ENCODE data around the gene TARBP2.

The TARBP2 gene

GRCh38 chr12:53513712-53514410 is 12.8 kb downstream of the TARBP2 start:
- 92 to 93% methylated on average over 6 of the region's 6 CpGs for WGBS, 2 experiments

DNA sequence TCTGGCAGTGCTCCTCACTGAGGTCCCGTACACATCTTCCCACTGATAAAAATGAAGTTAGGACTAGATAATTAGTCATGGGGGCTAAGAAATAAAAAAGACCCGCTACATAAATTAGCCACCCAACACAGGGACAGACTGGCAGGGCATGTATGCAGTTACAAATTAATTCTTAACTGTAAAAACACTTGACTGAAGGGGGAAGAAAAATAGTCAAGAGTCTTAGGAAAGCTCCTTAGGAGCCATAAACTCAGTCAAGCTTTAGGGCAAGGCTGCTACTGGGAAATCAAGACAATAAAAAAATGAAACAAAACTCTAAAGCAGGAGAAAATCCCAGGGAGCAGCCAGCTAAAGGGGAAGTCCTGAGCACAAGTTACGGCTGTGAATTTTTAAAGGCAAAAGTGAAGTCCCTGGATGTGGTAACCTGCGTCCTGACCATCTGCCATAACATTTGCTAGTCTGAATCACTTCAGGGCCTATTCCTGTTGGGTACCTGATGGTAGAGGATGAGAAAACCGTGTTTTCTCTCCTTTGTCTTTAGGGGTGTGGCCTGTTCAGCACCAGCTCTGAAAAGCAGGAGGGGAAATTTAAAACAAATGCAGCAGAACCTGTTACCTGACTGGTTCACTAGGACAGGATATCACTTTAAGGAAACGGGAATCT is 13.7 kb downstream of the TARBP2 start:
- WGBS, 2 experiments, result 92 to 98% methylated on average over 5 of the region's 6 CpGs
- Histone ChIP-seq H3K27ac (ENCODE audit: insufficient read depth, low read depth, low read length, poor library complexity, severe bottlenecking) (no peak overlapping the region), H3K9me3 (ENCODE audit: control insufficient read depth, low read length) (no peaks in the 10 kb centered on the region), H3K4me3 (ENCODE audit: insufficient read depth, low read depth, low read length) (no peak overlapping the region), H3K36me3 (ENCODE audit: control insufficient read depth, insufficient read depth, low read length) (peaks cover 27% of the 10 kb centered on the region), H3K27me3 (ENCODE audit: control insufficient read depth, insufficient read depth, low read length, poor library complexity, severe bottlenecking) (no peaks in the 10 kb centered on the region), H3K4me1 (ENCODE audit: control insufficient read depth, insufficient read depth, low read length) (no peaks in the 10 kb centered on the region)

More at GRCh38 chr12:53513712-53514410, 12.8 kb downstream of the TARBP2 start:
- H3K4me1 ChIP-seq (ENCODE audit: control insufficient read depth, insufficient read depth, low read length), result no peaks in the 10 kb centered on the region
- H3K36me3 ChIP-seq (ENCODE audit: control insufficient read depth, insufficient read depth, low read length), result peaks cover 27% of the 10 kb centered on the region
- H3K4me3 ChIP-seq (ENCODE audit: insufficient read depth, low read depth, low read length), result no peak overlapping the region
- no peaks in the 10 kb centered on the region for H3K27me3 ChIP-seq (ENCODE audit: control insufficient read depth, insufficient read depth, low read length, poor library complexity, severe bottlenecking)
- no peak overlapping the region for H3K27ac ChIP-seq (ENCODE audit: insufficient read depth, low read depth, low read length, poor library complexity, severe bottlenecking)
- no peaks in the 10 kb centered on the region for H3K9me3 ChIP-seq (ENCODE audit: control insufficient read depth, low read length)

- peaks cover 28% of the 10 kb centered on the region for H3K36me3 ChIP-seq (ENCODE audit: control insufficient read depth, insufficient read depth, low read length)
- no peak overlapping the region for H3K4me3 ChIP-seq (ENCODE audit: insufficient read depth, low read depth, low read length)
- WGBS, 2 experiments, result 90 to 98% methylated on average over 2 of the region's 2 CpGs
Observed at GRCh38 chr12:53515291-53515680, 14.2 kb downstream of the TARBP2 start.

DNA sequence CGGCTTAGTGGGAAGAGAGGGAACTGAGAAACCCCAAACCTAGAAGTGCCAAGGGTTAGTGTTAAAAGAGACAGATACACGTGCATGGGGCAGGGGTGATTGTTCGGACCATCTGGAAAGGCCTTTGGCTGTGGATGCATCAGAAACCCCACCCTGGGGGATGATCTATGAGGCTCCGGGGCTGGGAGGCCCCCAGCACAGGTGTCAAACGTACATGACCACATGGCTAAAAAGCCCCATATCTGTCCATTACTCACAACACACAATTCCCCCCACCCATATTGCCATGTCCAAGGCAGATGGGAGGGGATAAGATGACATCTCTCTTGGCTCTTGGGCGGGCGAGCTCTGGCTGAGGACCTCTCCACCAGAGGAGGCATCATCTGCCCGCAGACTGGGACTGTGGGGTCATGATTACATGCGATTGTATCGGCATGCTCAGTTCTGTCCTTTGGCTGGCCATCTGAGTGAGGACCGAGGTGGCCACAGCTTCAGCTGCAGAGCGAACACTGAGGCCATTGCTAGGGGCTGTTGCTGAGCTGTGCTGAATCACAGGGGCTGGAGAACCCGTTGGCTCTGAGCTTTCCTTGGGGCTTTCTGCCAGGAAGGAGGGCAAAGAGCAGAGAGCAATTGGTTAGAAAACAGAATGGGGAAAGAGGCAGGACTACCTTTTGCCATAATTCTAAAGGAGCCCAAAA is 15.8 kb downstream of the TARBP2 start:
- no peaks in the 10 kb centered on the region for H3K27me3 ChIP-seq (ENCODE audit: control insufficient read depth, insufficient read depth, low read length, poor library complexity, severe bottlenecking)
- H3K4me1 ChIP-seq (ENCODE audit: control insufficient read depth, insufficient read depth, low read length), result no peaks in the 10 kb centered on the region
- H3K36me3 ChIP-seq (ENCODE audit: control insufficient read depth, insufficient read depth, low read length), result peaks cover 36% of the 10 kb centered on the region
- H3K9me3 ChIP-seq (ENCODE audit: control insufficient read depth, low read length), result no peaks in the 10 kb centered on the region
- 90 to 92% methylated on average over 13 of the region's 13 CpGs for WGBS, 2 experiments
- H3K4me3 ChIP-seq (ENCODE audit: insufficient read depth, low read depth, low read length), result no peak overlapping the region
- no peak overlapping the region for H3K27ac ChIP-seq (ENCODE audit: insufficient read depth, low read depth, low read length, poor library complexity, severe bottlenecking)

More at GRCh38 chr12:53515291-53515680, 14.2 kb downstream of the TARBP2 start:
- Histone ChIP-seq H3K9me3 (ENCODE audit: control insufficient read depth, low read length) (no peaks in the 10 kb centered on the region), H3K27ac (ENCODE audit: insufficient read depth, low read depth, low read length, poor library complexity, severe bottlenecking) (no peak overlapping the region), H3K27me3 (ENCODE audit: control insufficient read depth, insufficient read depth, low read length, poor library complexity, severe bottlenecking) (no peaks in the 10 kb centered on the region), H3K4me1 (ENCODE audit: control insufficient read depth, insufficient read depth, low read length) (no peaks in the 10 kb centered on the region)

DNA sequence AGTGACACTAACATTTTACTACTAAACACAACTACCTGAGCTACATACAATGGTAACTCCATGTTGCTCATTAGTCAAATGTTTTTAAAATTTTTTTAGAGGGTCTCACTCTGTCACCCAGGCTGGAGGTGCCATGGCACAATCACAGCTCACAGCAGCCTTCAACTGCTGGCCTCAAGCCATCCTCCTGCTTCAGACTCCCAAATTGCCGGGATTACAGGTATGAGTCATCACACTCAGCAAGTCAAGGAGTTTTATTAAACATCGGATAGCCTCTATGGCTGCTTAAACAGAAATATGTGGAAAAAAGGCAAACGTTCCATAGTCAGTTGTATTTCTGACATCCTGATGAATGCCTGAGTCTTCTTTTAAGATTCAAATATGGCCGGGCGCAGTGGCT is 17.3 kb downstream of the TARBP2 start:
- WGBS, 2 experiments, result 93% methylated on average over 5 of the region's 5 CpGs
- Histone ChIP-seq H3K27ac (ENCODE audit: insufficient read depth, low read depth, low read length, poor library complexity, severe bottlenecking) (no peak overlapping the region), H3K9me3 (ENCODE audit: control insufficient read depth, low read length) (no peaks in the 10 kb centered on the region), H3K4me1 (ENCODE audit: control insufficient read depth, insufficient read depth, low read length) (no peaks in the 10 kb centered on the region), H3K36me3 (ENCODE audit: control insufficient read depth, insufficient read depth, low read length) (peaks cover 43% of the 10 kb centered on the region), H3K4me3 (ENCODE audit: insufficient read depth, low read depth, low read length) (no peak overlapping the region), H3K27me3 (ENCODE audit: control insufficient read depth, insufficient read depth, low read length, poor library complexity, severe bottlenecking) (no peaks in the 10 kb centered on the region)

DNA sequence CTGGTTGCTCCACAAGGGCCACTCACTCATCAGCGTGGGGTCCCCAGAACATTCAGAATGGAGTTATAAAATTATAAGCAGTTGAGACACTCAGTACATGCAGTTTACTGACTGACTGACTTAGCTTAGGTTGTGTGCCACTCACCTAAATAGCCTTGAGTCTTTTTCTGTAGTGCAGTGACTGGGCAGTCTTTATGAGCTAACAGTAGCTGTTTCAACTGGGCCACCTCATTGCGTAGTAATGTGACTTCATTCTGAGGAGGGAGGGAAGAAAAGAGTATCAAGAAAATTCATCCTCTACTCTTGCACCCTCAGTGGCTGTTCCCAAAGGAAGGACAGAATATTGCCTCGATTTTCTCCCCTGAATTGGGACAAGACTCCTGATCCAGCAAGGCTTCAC is 22.0 kb downstream of the TARBP2 start:
- Histone ChIP-seq H3K4me1 (ENCODE audit: control insufficient read depth, insufficient read depth, low read length) (no peaks in the 10 kb centered on the region), H3K27me3 (ENCODE audit: control insufficient read depth, insufficient read depth, low read length, poor library complexity, severe bottlenecking) (no peaks in the 10 kb centered on the region), H3K9me3 (ENCODE audit: control insufficient read depth, low read length) (no peaks in the 10 kb centered on the region), H3K27ac (ENCODE audit: insufficient read depth, low read depth, low read length, poor library complexity, severe bottlenecking) (no peak overlapping the region), H3K4me3 (ENCODE audit: insufficient read depth, low read depth, low read length) (no peak overlapping the region), H3K36me3 (ENCODE audit: control insufficient read depth, insufficient read depth, low read length) (peaks cover 30% of the 10 kb centered on the region)
- WGBS, 2 experiments, result 84 to 93% methylated on average over 3 of the region's 3 CpGs

DNA sequence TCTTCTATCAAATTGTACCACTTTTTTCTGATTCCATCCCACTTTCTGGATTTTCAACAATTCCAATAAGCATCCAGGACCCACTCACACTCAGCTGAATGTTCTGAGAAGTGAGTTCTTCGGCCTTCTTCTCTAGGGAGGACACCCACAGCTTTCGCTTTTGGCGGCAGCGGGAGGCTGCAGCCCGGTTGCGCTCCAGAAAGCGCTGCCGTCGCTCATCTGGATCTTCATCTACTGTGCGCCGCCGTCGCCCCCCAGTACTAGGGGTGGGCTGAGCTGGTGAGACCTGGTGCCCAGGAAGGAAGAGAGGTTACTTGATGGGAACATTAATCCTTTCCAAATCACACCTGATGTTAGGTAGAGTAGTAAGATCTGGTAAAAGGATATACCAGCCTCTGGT is 23.4 kb downstream of the TARBP2 start:
- Histone ChIP-seq H3K27ac (ENCODE audit: insufficient read depth, low read depth, low read length, poor library complexity, severe bottlenecking) (no peak overlapping the region), H3K27me3 (ENCODE audit: control insufficient read depth, insufficient read depth, low read length, poor library complexity, severe bottlenecking) (no peaks in the 10 kb centered on the region), H3K4me3 (ENCODE audit: insufficient read depth, low read depth, low read length) (no peak overlapping the region), H3K36me3 (ENCODE audit: control insufficient read depth, insufficient read depth, low read length) (peaks cover 30% of the 10 kb centered on the region), H3K9me3 (ENCODE audit: control insufficient read depth, low read length) (no peaks in the 10 kb centered on the region), H3K4me1 (ENCODE audit: control insufficient read depth, insufficient read depth, low read length) (no peaks in the 10 kb centered on the region)
- 96% methylated on average over 13 of the region's 13 CpGs for WGBS, 2 experiments

DNA sequence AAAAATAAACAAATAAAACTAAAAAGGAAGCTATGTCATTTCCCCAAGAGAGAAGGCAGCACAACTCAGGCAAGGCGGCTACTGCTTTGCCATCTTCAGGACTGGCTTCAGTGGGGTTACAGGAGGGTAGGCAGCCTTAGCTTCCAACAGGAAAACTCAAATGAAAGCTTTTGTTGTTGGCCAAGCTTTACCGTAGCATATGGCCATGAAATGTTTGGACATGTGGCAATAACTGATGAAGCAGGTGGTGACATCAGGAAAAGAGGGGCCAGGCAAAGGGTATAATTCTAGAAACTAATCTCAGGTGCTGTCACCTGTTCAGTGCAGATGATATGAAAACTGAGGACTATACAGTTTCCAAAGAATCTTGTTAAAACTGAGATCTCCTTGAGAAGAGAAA is 29.0 kb downstream of the TARBP2 start:
- Histone ChIP-seq H3K9me3 (ENCODE audit: control insufficient read depth, low read length) (no peaks in the 10 kb centered on the region), H3K4me3 (ENCODE audit: insufficient read depth, low read depth, low read length) (no peak overlapping the region), H3K36me3 (ENCODE audit: control insufficient read depth, insufficient read depth, low read length) (peaks cover 24% of the 10 kb centered on the region), H3K27me3 (ENCODE audit: control insufficient read depth, insufficient read depth, low read length, poor library complexity, severe bottlenecking) (no peaks in the 10 kb centered on the region), H3K27ac (ENCODE audit: insufficient read depth, low read depth, low read length, poor library complexity, severe bottlenecking) (no peak overlapping the region), H3K4me1 (ENCODE audit: control insufficient read depth, insufficient read depth, low read length) (no peaks in the 10 kb centered on the region)
- 94 to 96% methylated on average over 2 of the region's 2 CpGs for WGBS, 2 experiments

DNA sequence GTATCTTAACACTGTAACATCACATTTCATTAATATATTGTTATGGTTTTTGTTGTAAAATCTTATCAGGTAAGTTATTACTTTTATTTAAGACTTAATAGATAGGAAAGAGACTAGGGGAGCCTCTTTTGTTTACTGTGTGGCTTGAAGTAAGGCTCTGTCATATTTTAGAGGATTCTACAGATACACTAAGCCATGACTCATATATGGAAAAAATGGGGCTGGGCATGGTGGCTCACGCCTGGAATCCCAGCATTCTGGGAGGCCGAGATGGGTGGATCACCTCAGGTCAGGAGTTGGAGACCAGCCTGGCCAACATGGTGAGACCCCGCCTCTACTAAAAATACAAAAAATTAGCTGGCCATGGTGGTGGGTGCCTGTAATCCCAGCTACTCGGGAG is 29.8 kb downstream of the TARBP2 start:
- H3K36me3 ChIP-seq (ENCODE audit: control insufficient read depth, insufficient read depth, low read length), result peaks cover 28% of the 10 kb centered on the region
- no peaks in the 10 kb centered on the region for H3K9me3 ChIP-seq (ENCODE audit: control insufficient read depth, low read length)
- WGBS, 2 experiments, result 91 to 94% methylated on average over 4 of the region's 4 CpGs
- H3K27me3 ChIP-seq (ENCODE audit: control insufficient read depth, insufficient read depth, low read length, poor library complexity, severe bottlenecking), result no peaks in the 10 kb centered on the region
- H3K4me3 ChIP-seq (ENCODE audit: insufficient read depth, low read depth, low read length), result no peak overlapping the region
- no peak overlapping the region for H3K27ac ChIP-seq (ENCODE audit: insufficient read depth, low read depth, low read length, poor library complexity, severe bottlenecking)
- no peaks in the 10 kb centered on the region for H3K4me1 ChIP-seq (ENCODE audit: control insufficient read depth, insufficient read depth, low read length)

DNA sequence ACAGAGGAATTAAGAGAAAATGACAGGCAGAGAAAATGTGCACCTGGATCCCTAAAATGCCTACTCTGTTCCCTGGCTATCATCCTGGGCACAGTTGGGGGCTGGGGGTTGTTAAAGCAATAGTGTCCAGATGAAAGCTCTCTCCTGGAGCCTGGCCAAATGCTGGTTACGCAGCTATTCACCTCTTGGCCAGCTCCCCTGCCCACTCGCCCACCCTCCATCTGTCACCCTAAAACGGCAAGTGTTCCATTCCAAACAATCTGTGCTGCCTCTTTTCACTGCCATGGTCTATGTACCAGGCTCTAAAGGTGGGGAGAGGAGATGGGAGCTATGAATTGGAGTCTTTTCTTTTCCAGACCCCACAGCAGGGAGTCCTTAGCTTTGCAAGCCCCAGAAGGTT is 30.9 kb downstream of the TARBP2 start:
- WGBS, 2 experiments, result 93 to 96% methylated on average over 3 of the region's 3 CpGs
- no peaks in the 10 kb centered on the region for H3K9me3 ChIP-seq (ENCODE audit: control insufficient read depth, low read length)
- H3K36me3 ChIP-seq (ENCODE audit: control insufficient read depth, insufficient read depth, low read length), result peaks cover 29% of the 10 kb centered on the region

More for the DNA sequence above, 30.9 kb downstream of the TARBP2 start:
- no peaks in the 10 kb centered on the region for H3K27me3 ChIP-seq (ENCODE audit: control insufficient read depth, insufficient read depth, low read length, poor library complexity, severe bottlenecking)
- H3K4me3 ChIP-seq (ENCODE audit: insufficient read depth, low read depth, low read length), result no peak overlapping the region
- H3K4me1 ChIP-seq (ENCODE audit: control insufficient read depth, insufficient read depth, low read length), result no peaks in the 10 kb centered on the region
- no peak overlapping the region for H3K27ac ChIP-seq (ENCODE audit: insufficient read depth, low read depth, low read length, poor library complexity, severe bottlenecking)

Data from ectodermal cell (in vitro differentiated cells).